MM.1S (cell line): Measurements from ENCODE around the gene MYL10.

ENCODE experiments used
- DNase-seq: peaks from one replicate; pipeline ENCODE4 v3.0.0-alpha.2; 2015
- H2AFZ ChIP-seq: fragments of 300-600 bp; sonication (generic); 2 replicates; pipeline ENCODE4 v1.6.0; 2016; ENCODE audit warnings: antibody characterized with exemption, low read length
- H3F3A ChIP-seq: fragments of 300-600 bp; sonication (generic); 2 replicates; pipeline ENCODE4 v1.6.1; 2016; ENCODE audit warnings: mild to moderate bottlenecking, antibody characterized with exemption, low read length, moderate library complexity, mixed read lengths; ENCODE audit not compliant: insufficient read depth
- H3K27ac ChIP-seq: fragments of 300-600 bp; sonication (generic); 2 replicates; pipeline ENCODE4 v1.5.1; 2016; ENCODE audit warnings: mild to moderate bottlenecking, low read length
- H3K27me3 ChIP-seq: fragments of 300-600 bp; sonication (generic); replicated peaks from 2 replicates; pipeline ENCODE4 v1.6.0; 2016; ENCODE audit warnings: low read length; ENCODE audit not compliant: insufficient read depth
- H3K36me3 ChIP-seq: fragments of 300-600 bp; sonication (generic); replicated peaks from 2 replicates; pipeline ENCODE4 v1.6.1; 2016; ENCODE audit warnings: mild to moderate bottlenecking, low read length, mixed read lengths; ENCODE audit not compliant: insufficient read depth
- H3K4me1 ChIP-seq: fragments of 300-600 bp; sonication (generic); 2 replicates; pipeline ENCODE4 v1.6.1; 2016; ENCODE audit warnings: low read length, mixed read lengths
- H3K4me2 ChIP-seq: fragments of 300-600 bp; sonication (generic); 2 replicates; pipeline ENCODE4 v1.6.0; 2016; ENCODE audit warnings: low read depth, low read length
- H3K4me3 ChIP-seq: fragments of 300-600 bp; sonication (generic); 2 replicates; pipeline ENCODE4 v1.5.1; 2016; ENCODE audit warnings: low read length, mixed read lengths
- H3K79me2 ChIP-seq: fragments of 300-600 bp; sonication (generic); 2 replicates; pipeline ENCODE4 v1.6.1; 2016; ENCODE audit warnings: mixed run types, low read length, mixed read lengths
- H3K9ac ChIP-seq: fragments of 300-600 bp; sonication (generic); 2 replicates; pipeline ENCODE4 v1.6.1; 2016; ENCODE audit warnings: low read length, mixed read lengths
- H3K9me2 ChIP-seq: fragments of 300-600 bp; sonication (generic); replicated peaks from 2 replicates; pipeline ENCODE4 v1.6.1; 2016; ENCODE audit warnings: mild to moderate bottlenecking, low read length, mixed read lengths; ENCODE audit not compliant: insufficient read depth
- H3K9me3 ChIP-seq: fragments of 300-600 bp; sonication (generic); replicated peaks from 2 replicates; pipeline ENCODE4 v1.6.1; 2016; ENCODE audit warnings: mild to moderate bottlenecking, low read length, mixed read lengths; ENCODE audit not compliant: insufficient read depth
- H4K20me1 ChIP-seq: fragments of 300-600 bp; sonication (generic); 2 replicates; pipeline ENCODE4 v1.6.1; 2016; ENCODE audit warnings: mild to moderate bottlenecking, low read length, moderate library complexity, mixed read lengths; ENCODE audit not compliant: insufficient read depth
- EZH2 ChIP-seq: fragments of 300-600 bp; sonication (generic); optimal IDR thresholded peaks from 2 replicates; pipeline ENCODE3; 2017; ENCODE audit warnings: low read depth, mild to moderate bottlenecking, antibody characterized with exemption, low read length, mixed read lengths
- EZH2phosphoT487 ChIP-seq: fragments of 300-600 bp; sonication (generic); IDR thresholded peaks from 2 replicates; pipeline ENCODE4 v1.6.1; 2018; ENCODE audit warnings: antibody characterized with exemption, low read length
- TF ChIP-seq, protein P1 (sequence below): fragments of 300-600 bp; sonication (generic); IDR thresholded peaks from 2 replicates; pipeline ENCODE4 v1.5.1; 2016; ENCODE audit warnings: antibody characterized with exemption, low read length, mixed read lengths

The MYL10 gene

DNA sequence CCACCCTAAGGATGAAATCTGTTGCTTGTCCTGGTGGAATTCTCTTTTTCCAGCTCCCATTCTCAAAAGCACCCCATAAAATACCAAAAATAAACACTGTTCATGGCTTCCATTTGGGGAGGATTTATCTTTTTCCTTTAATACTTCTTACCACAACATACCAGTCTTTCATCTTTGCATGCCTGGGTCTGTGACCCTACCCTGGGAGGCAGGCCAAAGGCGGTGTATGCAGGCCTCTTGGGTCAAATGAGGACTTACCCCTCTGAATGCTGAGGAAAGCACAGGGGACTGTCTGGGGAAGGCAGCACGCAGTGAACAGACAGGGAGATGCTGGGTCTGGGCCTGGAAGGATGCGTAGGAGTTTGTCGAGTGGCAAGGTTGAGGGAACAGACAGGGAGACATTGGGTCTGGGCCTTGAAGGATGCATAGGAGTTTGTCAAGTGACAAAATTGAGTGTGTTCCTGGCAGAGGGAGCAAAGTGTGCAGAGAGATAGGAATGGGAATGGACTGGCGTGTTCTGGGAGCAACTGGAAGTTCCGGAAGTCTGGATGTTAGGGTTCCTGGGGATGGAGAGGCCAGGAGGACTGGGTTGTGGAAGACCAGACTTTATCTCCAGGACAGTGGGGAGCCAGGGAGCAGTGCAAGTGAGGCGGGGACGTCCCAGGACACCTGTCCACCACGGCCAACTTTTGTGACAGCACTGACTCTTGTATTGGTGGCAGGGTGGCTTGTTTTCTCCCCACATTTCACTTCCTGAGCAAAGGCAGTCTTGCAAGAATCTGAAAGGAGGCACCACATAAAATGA, 40.8 kb downstream of the MYL10 start:
- no peaks in the 10 kb centered on the region for H3K4me1 ChIP-seq
- H3K27me3 ChIP-seq = peaks cover 3% of the 10 kb centered on the region; the same call in 1 of the 2 replicates
- H4K20me1 ChIP-seq = no peaks in the 10 kb centered on the region
- H3K9ac ChIP-seq = no peak overlapping the region
- no peak for DNase-seq
- no peaks in the 10 kb centered on the region for H3K9me3 ChIP-seq
- H2AFZ ChIP-seq = no peak overlapping the region
- no peaks in the 10 kb centered on the region for H3K36me3 ChIP-seq
- H3K4me2 ChIP-seq = no peak overlapping the region
- no peaks in the 10 kb centered on the region for H3F3A ChIP-seq
- no peak overlapping the region for H3K4me3 ChIP-seq
- H3K27ac ChIP-seq = no peak overlapping the region
- TF ChIP-seq, protein P1, sequence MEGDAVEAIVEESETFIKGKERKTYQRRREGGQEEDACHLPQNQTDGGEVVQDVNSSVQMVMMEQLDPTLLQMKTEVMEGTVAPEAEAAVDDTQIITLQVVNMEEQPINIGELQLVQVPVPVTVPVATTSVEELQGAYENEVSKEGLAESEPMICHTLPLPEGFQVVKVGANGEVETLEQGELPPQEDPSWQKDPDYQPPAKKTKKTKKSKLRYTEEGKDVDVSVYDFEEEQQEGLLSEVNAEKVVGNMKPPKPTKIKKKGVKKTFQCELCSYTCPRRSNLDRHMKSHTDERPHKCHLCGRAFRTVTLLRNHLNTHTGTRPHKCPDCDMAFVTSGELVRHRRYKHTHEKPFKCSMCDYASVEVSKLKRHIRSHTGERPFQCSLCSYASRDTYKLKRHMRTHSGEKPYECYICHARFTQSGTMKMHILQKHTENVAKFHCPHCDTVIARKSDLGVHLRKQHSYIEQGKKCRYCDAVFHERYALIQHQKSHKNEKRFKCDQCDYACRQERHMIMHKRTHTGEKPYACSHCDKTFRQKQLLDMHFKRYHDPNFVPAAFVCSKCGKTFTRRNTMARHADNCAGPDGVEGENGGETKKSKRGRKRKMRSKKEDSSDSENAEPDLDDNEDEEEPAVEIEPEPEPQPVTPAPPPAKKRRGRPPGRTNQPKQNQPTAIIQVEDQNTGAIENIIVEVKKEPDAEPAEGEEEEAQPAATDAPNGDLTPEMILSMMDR = no peak
- TF ChIP-seq EZH2 = no peak
- H3K9me2 ChIP-seq = no peaks in the 10 kb centered on the region
- no peaks in the 10 kb centered on the region for H3K79me2 ChIP-seq

DNA sequence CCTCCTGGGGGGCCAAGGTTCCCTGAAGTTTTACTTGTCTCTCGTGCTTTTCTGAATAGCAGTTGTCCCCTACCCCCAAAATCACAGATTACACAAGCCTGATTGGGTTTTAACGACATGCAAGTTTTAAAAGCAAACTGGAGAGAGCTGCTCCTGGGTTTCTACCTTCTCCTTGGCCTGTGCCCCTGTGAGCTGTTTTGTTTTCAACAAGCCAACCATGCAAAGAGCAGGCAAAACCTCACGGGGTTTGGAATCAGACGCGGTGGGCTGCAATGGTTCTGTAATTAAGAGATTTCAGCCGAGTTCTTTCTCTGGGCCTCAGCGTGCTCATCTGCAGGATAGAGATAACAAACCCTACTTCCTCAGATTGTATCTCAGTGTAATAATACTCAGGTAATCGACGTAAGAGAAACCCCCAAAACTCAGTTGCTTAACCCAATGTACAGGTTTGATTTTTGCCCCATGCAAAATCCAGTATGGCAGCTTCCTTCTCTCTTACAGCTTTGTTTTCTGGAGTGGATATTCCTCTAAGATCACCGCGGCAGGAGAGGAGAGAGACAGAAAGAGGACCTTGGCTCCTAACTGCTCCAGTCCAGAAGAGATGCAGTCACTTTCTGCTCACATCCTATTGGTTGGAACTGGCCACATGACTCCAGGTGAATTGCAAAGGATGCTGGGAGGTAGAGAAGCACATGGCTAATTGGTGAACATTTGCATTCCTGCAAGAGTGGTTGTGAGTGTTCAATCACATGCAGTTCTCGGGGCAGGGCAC, 42.0 kb downstream of the MYL10 start:
- Histone ChIP-seq H3K4me3 (no peak overlapping the region), H3K9me3 (no peaks in the 10 kb centered on the region), H2AFZ (0 out of 2 replicates have a peak overlapping the region, but pooled peaks have one; percentile 26), H3K9ac (no peak overlapping the region), H3K27ac (no peak overlapping the region), H4K20me1 (no peaks in the 10 kb centered on the region), H3F3A (no peaks in the 10 kb centered on the region), H3K36me3 (no peaks in the 10 kb centered on the region), H3K79me2 (no peaks in the 10 kb centered on the region), H3K27me3 (no peaks in the 10 kb centered on the region; the same call in 1 of the 2 replicates), H3K4me2 (no peak overlapping the region), H3K9me2 (no peaks in the 10 kb centered on the region), H3K4me1 (no peaks in the 10 kb centered on the region)
- DNase-seq = no peak
- TF ChIP-seq, protein P1 = no peak
- TF ChIP-seq EZH2 (no peak), EZH2phosphoT487 (no peak)

DNA sequence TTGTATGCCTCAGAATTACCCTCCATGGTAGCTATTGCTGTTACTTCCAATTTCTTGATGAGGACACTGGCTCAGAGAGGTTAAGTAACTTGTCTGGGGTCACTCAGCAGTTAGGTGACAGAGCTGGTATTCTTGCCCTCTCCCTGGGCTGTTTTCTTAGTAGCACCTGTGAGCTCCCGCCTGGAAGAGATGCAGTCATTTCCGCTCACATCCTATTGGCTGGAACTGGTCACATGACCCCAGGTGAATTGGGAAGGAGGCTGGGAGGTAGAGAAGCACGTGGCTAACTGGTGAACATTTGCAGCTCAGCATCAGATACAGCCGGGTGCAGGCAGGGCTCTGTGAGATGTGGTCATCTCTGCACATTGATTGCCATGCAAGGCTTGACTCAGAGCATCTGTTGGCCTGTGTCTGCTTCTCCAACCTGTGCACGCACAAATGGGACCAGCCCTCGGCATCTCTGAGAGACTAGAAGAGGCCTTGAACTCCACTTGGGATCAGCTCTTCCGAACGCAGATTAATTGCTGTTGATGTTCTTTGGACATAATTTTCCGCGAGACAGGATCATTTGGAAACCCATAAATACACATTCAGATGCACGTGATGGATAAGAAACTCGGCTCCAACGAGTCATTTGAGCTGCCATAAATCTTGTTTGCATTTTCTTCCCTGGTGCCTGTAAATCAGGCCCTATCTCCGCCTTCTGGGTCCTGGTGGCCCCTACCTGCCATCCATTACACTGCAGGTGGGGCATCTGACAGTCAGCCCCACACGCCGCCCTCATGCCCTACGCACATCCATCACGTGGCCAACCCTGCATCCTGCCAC, 42.8 kb downstream of the MYL10 start:
- H3K4me3 ChIP-seq = no peak overlapping the region
- no peak for TF ChIP-seq EZH2phosphoT487
- TF ChIP-seq, protein P1 = no peak
- no peak for TF ChIP-seq EZH2
- H3K27ac ChIP-seq = no peak overlapping the region
- no peaks in the 10 kb centered on the region for H3K9me3 ChIP-seq
- DNase-seq = no peak
- no peaks in the 10 kb centered on the region; the same call in 1 of the 2 replicates for H3K27me3 ChIP-seq
- no peaks in the 10 kb centered on the region for H3K9me2 ChIP-seq
- no peak overlapping the region for H2AFZ ChIP-seq
- no peaks in the 10 kb centered on the region for H3K79me2 ChIP-seq
- no peaks in the 10 kb centered on the region for H3K36me3 ChIP-seq
- H3K4me1 ChIP-seq = no peaks in the 10 kb centered on the region
- no peaks in the 10 kb centered on the region for H4K20me1 ChIP-seq
- H3K9ac ChIP-seq = no peak overlapping the region
- H3K4me2 ChIP-seq = no peak overlapping the region
- no peaks in the 10 kb centered on the region for H3F3A ChIP-seq
